NCI-H2196 (cell line): ENCODE results near the gene UNKL.
"Not testable (repeated sequence)": the region's sequence is repeated elsewhere in the genome, so short reads cannot be mapped to it uniquely, and the experiment has no call there.

ENCODE experiments used
- DNase-seq: peaks from one replicate; lab custom pipeline; 2025; ENCODE audit not compliant: unreplicated experiment; lab: John Stamatoyannopoulos, UW

The UNKL gene

DNA sequence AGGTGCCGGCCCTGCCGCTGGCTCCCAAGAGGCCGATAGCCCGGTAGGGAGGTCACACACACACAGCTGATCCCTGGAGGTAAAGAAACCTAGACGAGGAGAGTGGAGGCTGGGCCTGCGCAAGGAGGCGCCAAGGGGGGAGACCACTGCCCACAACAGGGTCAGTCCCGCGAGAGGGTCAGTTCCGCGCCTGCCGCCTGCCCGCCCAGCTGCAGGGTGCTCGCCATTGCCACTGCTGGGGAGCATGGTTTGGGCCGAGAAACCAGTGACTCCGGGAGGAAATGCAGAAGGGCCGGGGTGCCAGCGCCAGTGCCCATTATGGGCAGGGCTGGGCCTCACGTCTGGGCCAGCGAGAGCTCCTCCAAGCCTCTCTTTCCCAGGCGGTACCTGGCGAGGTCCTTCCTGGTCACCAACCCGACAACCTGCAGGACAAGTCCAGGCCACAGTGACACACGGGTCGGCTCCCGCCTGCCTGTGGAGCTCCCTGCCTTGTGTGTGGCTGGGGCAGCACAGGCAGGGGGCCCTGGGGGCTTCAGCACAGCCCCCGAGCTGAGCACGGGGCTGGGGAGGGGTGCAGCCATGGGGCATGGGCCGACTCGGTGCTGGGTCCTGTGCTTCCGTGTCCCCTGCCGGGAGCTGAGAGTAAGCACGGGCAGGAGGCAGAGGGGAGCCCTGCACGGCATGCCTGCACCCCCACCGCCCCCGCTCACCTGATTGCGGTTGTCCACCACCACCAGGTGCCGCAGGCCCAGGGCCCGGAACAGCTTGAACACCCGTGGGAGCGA lies 32.0 kb upstream of the UNKL start:
- no peak for DNase-seq

- DNase-seq = no peak
Measured at GRCh38 chr16:1445518-1446203, 31.2 kb upstream of the UNKL start.

- DNase-seq = no peak
Measured at GRCh38 chr16:1444730-1445517, 30.4 kb upstream of the UNKL start.

DNA sequence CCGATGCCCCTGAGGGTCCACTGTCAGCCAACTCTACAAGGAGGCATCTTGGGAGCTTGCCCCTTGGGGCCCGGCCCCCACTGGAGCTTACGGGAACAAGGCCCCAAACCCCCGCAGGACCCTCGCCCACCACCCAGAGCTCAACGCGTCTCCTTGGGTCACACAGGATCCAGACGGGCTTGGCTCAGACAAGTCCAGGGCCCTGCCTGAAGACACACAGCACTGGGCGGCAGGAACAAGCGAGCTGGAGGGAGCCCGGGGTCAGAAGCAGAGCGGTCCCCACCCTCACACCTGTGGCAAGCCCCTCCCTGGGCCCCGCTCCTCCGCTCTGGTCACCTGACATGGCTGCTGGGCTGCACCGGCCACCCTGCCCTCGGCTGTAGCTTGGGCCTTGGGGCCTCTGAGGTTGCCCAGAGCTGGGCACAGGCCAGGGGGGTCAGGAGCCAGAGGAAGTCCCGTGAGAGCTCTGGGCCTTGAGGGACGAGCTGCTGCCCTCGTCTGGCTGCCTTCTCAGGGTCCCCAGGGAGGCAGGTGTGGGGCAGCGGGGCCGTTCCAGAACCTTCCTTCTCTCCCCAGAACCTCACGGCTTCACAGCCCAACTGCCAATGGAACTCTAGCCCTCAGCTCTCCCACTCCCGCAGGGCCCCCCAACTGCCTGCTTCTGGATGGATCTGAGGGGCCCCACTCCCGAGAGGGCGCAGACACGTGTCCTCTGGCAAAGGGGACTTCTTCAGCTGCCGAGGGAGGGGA lies 29.7 kb upstream of the UNKL start, which contains the start of gene CCDC154:
CCDC154 (minus strand) TSS at position 577 of the 750 bp plus-strand sequence; CDS start at position 343, 234 bp downstream.
- DNase-seq = no peak

DNA sequence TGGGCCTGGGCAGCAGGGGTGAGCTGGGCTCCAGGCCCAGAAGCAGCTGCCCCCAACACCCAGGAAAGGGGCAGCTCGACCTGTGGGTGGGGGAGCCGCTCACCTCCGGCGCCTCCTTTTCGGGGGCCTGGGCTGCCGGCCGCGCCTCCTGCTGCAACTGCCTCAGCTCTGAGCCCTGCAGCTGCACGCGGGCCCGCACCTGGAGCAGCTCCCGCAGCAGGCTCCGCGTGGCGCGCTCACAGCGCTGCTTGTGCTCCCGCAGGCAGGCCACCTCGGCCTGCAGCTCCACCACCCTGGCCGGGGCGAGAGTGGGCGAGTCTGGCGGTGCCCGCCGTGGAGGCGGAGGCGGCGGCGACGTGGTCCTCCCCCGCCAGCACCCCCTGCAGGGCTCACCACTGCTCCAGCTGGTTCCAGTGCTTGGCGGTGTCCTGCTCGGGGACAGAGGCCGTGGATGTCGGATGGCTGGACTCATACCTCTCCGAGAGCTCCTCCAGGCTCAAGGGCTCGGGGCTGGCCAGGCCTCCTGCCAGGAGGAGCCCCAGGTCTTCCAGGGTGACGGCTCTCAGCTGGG lies 29.0 kb upstream of the UNKL start:
- DNase-seq = no peak

DNA sequence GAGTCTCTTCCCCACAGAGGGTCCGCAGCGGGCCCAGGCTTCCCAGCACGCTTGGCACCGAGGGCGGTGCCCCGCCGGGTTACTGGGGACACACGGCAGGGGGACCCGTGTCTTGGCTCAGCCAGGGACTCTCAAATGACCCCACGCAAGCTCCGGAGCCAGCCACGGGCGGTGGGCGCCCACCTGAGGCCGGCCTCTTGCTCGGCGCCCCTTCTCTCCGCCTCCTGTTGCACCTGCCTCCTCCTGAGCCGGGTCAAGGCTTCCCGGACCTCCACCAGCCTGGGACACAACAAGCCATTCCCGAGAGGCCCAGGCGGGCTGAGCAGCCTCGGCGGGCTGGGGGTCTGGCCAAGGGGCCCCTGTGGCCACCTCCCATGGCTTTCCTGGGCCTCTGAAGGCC lies 28.2 kb upstream of the UNKL start:
- DNase-seq = no peak

DNA sequence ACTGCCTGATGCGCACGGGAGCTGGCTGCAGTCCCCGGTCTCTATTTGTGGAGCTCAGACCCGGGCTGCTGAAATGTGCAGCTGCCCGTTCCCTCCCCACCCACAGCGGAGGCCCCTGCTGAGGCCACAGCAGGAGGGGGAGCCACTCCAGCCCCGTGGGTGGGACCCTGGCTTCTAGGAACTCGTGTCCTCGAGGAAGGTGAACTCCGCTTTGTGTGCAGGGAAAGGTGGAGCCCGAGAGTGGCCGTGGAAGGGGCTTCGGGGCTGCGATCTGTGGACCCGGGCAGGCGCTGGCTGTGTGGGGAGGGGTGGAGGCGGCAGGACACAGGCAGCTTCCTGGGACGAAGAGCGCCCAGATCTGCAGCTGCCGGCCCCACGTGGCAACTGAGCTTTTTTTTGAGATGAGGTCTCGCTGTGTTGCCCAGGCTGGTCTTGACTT lies 26.9 kb upstream of the UNKL start:
- no peak for DNase-seq

DNA sequence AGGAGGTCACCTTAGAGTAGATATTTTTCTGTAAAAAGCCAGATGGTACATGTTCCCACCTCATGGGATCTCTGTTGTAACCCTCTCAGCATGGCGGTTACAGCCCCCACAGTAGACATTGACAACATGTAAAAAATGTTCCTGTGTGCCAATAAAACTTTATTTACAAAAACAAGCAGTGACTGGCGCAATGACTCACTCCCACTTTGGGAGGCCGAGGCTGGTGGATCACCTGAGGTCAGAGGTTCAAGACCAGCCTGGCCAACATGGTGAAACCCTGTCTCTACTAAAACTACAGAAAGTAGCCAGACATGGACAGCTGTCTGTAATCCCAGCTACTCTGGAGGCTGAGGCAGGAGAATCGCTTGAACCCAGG lies 25.2 kb upstream of the UNKL start:
- DNase-seq = not testable (repeated sequence)

DNA sequence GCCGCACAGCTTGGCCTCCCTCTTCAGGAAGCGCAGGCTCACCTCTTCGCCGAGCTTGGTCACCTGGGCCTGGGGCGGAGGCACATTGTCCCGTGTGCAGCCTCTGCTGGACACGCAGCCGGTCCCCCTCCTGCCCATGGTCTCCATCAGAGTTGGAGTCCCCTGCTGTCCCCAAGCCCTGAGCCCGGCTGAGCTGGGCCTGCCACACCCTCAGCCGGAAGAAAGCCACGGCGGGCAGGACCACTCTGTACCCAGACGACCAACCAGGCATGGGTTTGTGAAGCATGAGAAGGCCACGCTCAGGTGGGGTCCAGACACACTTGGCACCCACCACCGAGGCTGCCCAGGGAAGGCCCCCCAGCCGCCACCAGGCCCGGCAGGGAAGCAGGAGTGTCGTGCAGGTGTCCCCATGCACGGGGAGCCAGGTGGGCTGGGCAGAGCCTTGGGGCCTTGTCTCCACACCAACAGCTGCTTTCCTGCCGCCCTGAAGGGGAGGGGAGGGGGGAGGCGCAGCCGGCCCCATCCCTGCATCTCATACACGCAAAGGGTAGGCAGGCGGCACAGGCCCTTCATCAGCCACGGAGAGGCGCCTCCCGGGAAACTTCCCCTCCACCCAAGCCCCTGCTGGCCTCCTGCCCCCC lies 24.7 kb upstream of the UNKL start:
- no peak for DNase-seq

DNA sequence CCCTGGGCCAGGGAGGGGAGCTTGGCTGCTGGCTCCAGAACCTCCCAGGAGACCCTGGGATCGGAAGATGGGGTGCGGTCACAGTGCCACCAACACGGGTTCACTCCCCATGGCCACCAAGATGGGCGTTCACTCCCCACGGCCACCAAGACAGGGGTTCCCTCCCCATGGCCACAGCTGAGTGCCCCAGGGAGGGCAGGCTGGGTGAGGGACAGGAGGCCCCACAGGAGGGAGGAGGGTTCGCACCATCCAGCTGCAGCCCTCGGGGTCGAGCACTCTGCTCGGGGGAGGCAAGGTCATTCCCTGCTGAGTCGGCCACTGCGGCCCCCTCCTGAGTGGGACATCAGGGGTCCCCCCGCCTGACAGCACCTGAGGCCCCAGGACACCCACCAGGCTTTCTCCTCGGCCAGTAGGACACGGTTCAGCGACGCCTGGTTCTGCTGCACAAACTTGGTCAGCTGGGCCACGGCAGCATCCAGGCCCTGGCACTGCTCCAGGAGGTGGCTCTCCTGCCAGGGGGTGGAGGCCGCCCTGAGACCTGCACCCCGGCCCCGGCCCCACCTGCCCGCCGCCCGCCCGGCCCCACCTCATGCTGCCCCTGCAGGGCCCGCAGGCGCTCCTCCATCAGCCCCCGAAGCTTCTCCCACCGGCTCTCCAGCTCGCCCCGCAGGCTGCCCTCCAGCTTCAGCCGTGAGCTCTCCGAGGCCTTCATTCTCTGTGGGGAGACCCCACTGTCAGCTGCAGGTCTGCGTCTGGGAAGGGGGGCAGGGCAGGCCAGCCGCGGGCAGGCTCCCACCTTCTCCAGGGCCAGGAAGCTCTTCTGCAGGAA lies 23.9 kb upstream of the UNKL start:
- DNase-seq = no peak

DNA sequence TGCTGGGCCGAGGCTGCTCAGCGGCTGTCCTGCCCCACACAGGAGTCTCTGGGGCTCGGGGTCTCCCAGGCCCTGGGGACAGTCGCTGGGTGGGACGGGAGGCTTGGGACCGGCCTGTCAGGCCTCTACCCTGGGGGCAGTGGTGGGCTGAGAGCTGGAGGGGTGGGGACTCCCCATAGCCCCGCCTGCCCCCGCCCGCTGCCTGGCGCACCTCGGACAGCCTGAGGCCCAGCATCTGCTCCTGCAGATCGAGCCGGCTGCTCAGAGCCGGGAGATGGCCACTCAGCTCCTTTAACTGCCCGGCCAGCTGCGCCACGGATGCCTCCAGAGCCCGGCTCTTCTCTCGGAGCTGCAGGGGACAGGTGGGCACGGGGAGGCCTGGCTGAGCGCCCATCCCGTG lies 23.1 kb upstream of the UNKL start:
- no peak for DNase-seq

GRCh38 chr16:1436731-1437355 lies 22.3 kb upstream of the UNKL start:
- DNase-seq = no peak

DNA sequence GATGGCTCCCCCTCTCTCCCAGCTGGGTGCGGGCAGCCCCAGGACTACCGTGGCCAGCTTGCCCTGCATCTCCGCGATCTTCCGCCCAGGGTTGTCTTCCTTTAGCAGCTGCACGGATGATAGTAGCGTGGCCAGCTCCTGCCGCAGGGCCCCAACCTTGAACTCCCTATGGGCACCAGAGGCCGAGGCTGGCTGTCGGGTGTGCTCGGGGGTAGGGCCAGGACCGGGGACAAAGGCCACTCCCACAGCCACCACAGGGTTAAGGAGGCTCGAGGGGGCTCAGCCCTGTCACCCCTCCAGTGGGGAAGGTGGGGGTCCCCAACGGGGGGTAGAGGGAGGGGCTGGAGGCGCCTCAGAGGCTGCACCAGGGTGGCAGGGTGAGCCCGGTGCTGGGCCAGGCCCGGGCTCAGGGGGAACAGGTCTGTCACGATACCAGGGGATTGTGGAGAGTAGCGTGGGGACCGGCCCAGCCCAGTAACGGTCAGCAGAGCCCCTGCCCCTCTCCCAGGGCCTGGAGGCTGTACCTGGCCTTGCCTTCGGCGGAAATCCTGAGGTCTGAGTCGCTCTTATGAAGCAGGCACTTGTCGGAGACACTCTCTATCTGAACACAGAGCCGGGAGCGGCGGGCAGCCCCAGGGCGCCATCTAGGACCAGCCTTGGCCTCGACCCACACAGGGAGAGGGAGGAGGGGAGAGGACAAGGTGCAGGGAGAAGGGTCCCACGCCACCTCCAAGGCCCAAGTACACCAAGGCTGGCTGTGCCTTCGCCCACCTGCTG lies 21.6 kb upstream of the UNKL start:
- no peak for DNase-seq

DNA sequence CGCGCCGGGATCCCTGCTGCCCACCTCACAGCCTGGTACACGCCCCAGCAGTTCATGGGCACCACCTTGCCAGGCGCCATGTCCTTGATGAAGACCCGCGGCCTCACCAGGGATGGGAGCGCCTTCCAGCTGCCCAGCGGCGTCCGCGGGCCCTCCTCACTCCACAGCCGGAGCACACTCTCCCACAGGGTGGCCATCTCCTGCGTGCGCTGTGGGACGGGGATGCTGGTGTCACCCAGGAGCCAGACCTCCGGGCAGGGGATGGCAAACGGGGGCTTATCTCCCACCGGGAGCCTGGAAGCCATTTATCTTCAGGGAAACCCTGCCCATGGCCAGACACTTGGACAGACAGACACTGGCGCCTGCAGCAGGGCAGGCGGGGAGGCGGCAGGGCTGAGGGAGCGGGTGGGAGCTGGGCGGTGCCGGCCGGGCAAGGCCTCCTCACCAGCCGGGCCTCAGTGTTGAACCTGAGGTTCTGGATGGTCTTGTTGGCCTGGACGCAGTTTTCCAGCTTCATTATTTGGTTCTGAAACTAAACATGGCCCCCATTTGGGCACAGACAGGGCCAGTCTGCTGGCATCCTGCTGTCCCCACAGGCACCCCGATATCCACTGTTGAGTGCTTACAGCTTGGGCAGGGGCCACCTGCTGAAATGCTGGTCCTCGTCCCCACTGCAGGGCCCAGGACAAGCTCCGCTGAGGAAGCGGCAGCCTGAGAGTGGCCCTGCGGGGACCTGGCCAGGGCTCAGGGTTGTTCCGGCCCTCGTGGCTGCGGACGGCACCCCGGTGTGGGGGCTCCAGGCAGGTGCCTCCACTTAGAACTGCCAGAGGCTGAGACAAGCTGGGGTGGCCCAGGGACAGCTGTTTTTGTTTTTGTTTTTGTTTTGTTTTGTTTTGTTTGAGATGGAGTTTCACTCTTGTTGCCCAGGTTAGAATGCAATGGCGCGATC lies 20.4 kb upstream of the UNKL start:
- DNase-seq = no peak

- no peak for DNase-seq
Measured at GRCh38 chr16:1433756-1434155, 19.3 kb upstream of the UNKL start.

DNA sequence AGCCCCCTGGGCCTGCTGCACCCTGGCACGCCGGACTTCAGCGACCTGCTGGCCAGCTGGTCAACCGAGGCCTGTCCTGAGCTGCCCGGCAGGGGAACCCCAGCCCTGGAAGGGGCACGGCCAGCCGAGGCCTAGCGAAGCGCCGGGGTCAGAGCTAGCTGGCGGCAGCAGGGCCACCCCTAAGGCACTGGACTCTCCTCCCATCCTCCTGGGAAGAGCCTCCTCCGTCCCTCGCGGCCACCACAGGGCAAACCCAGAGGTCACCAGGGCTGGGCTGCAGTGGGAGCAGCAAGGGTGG lies 18.7 kb upstream of the UNKL start:
- DNase-seq = no peak
